Measurements from ENCODE around the gene KAZN. TPM values are rescaled to one million over a fixed set of nuclear protein-coding genes. Genes with fewer than 3 reads are reported as not detected.

Gene KAZN
- total and polyA plus RNA-seq, 2 of the 8 experiments (the other 6 are each of a cell fraction or from before 2014, with no cell fraction given) = 3.7 to 11.8 TPM

GRCh38 chr1:15094056-15094455 lies 495.6 kb downstream of the KAZN start (continued):
- TF ChIP-seq POLR2AphosphoS5 (IDR thresholded peaks at IDR 0.05; ENCODE audit: low read depth, low read length) (no peak), RNF2 (IDR thresholded peaks at IDR 0.05; ENCODE audit: borderline replicate concordance, low read depth, low read length, missing control alignments, poor library complexity, severe bottlenecking) (no peak), SIX5 (IDR thresholded peaks at IDR 0.05; ENCODE audit: low read depth, low read length) (no peak), KDM1A (IDR thresholded peaks at IDR 0.05; ENCODE audit: borderline replicate concordance, low read length) (no peak)
